Ramos (cell line): ENCODE results near the gene OR8D2.
"Not testable (repeated sequence)": the region's sequence is repeated elsewhere in the genome, so short reads cannot be mapped to it uniquely, and the experiment has no call there.

Experiments used
- in situ Hi-C: fragments of 300-500 bp; cut with MboI; formaldehyde crosslinking; loops from one replicate; pipeline ENCODE4 v1.14.3; 2022; ENCODE audit warnings: low sequenced_read_pairs; ENCODE audit not compliant: unreplicated experiment

OR8D2 gene

GRCh38 chr11:124294687-124295086 is 25.3 kb downstream of the OR8D2 start:
- in situ Hi-C loops: no loop called here

GRCh38 chr11:124285610-124286344 is 34.2 kb downstream of the OR8D2 start:
- in situ Hi-C loops: no loop called here

DNA sequence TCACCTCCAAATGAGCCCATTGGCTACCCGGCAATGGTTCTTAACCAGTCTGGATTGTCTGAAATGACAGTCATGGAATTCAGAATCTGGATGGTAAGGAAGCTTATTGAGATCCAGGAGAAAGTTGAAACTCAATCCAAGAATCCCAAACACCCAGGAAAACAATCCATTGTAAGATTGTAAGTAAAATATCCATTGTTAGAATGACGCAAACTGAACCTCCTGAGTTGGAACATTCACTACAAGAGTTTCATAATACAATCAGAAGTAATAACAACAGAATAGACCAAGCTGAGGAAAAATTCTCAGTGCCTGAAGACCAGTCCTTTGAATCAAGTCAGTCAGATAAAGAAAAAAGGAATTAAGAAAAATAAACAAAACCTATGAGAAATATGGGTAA is 41.7 kb downstream of the OR8D2 start:
- in situ Hi-C loops: no loop called here

GRCh38 chr11:124277804-124278203 is 42.2 kb downstream of the OR8D2 start:
- in situ Hi-C loops: no loop called here

- in situ Hi-C loops: no loop called here
These were observed 42.8 kb downstream of the OR8D2 start for GRCh38 chr11:124277207-124277606.

DNA sequence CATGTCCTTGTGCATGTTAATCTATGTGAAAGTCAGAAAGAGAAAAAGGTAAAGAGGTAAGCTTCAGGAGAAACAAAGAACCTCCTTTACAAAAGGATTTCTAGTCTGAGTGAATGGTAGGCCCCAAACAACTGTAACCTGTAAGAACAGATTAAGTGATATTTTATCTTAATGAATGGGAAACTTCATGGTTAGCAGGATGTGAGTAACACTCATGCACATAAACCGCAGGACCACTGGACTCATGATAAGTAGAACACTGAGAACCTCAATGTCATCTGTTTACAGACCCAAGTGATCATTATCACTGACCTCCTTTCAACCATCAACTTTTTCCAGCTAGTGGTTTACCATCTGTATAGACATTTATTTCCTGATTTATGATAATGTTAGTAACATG is 43.9 kb downstream of the OR8D2 start:
- in situ Hi-C loops: no loop called here

- in situ Hi-C loops: no loop called here
These were observed 46.0 kb downstream of the OR8D2 start for GRCh38 chr11:124274000-124274399.

- in situ Hi-C loops: not testable (repeated sequence)
These were observed 49.1 kb downstream of the OR8D2 start for GRCh38 chr11:124270886-124271285.
